PC-9 (cell line): ENCODE measurements around the gene MINDY4.

Experiments
- EZH2 ChIP-seq: fragments of 200-600 bp; sonication (generic); IDR thresholded peaks from 2 replicates; pipeline ENCODE4 v1.8.0; 2017; ENCODE audit warnings: antibody characterized with exemption, low read depth
- TF ChIP-seq, protein P1 (sequence below): fragments of 200-600 bp; sonication (generic); conservative IDR thresholded peaks from 2 replicates; pipeline ENCODE4 v1.6.1; 2017; ENCODE audit warnings: mixed run types, antibody characterized with exemption, mild to moderate bottlenecking, moderate library complexity

DNA sequence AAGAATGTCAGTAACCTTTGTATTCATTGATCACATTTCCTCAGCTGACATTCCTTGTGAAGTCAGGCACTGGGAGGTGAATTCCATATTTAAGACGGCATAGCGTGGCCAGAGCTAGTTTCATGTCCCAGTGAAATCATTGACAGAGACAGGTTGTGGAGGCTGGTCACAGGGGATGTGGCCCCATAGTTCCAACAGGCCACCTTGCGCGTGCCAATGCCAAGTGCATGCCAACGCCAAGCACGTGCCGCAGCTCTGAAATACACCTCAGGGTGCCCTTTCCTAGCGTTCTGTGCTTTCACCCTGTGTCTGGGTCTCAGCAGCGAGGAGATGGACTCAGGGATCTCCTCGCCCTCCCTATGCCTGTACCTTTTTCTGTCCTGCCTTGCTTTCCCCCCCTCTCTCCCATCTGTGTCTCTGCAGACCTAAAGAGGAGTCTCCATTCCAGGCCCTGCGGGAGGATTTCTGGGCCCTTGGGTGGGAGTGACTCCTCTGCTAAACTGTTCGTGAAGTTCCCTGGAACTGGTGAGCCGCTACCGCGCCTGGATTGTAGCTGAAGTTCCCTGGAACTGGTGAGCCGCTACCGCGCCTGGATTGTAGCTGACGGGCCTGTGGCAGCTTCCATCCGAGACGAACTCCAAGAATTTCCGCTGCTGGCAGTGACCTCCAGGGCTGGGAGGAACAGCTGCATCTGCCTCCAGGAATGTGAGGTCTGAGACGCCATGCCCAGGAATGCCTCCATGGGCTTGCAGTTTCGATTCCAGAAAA lies 160.1 kb downstream of the MINDY4 start:
- TF ChIP-seq EZH2, result no peak
- TF ChIP-seq, protein P1, sequence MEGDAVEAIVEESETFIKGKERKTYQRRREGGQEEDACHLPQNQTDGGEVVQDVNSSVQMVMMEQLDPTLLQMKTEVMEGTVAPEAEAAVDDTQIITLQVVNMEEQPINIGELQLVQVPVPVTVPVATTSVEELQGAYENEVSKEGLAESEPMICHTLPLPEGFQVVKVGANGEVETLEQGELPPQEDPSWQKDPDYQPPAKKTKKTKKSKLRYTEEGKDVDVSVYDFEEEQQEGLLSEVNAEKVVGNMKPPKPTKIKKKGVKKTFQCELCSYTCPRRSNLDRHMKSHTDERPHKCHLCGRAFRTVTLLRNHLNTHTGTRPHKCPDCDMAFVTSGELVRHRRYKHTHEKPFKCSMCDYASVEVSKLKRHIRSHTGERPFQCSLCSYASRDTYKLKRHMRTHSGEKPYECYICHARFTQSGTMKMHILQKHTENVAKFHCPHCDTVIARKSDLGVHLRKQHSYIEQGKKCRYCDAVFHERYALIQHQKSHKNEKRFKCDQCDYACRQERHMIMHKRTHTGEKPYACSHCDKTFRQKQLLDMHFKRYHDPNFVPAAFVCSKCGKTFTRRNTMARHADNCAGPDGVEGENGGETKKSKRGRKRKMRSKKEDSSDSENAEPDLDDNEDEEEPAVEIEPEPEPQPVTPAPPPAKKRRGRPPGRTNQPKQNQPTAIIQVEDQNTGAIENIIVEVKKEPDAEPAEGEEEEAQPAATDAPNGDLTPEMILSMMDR, result no peak
